ENCODE data around the gene LARP1.

LARP1 gene

GRCh38 chr5:154780128-154780527, 25.0 kb downstream of the LARP1 start:
- WGBS (ENCODE audit: extremely low coverage, insufficient coverage, insufficient read length): no CpG with 5 or more reads among the region's 1 CpG
- H2BK120ac ChIP-seq (ENCODE audit: insufficient read depth, low read length, poor library complexity): no peak overlapping the region

GRCh38 chr5:154782326-154782725, 27.1 kb downstream of the LARP1 start:
- no CpG with 5 or more reads among the region's 4 CpGs for WGBS (ENCODE audit: extremely low coverage, insufficient coverage, insufficient read length)
- H3K4me3 ChIP-seq (ENCODE audit: low read depth, low read length): no peak overlapping the region
- peaks cover 0 to 5% of the 10 kb centered on the region in 2 experiments for H3K36me3 ChIP-seq (ENCODE audit: control insufficient read depth in 1 of 2, insufficient read depth in 2 of 2, low read length in 2 of 2)
- no peaks in the 10 kb centered on the region for H3K27me3 ChIP-seq (ENCODE audit: insufficient read depth, low read length)
- no peak overlapping the region for H2BK12ac ChIP-seq (ENCODE audit: low read length)
- H3K4ac ChIP-seq (ENCODE audit: low read depth, low read length): peak overlapping the region; percentile 66
- peaks cover 2% of the 10 kb centered on the region for H3K9me3 ChIP-seq (ENCODE audit: insufficient read depth, low read depth, low read length)
- no peaks in the 10 kb centered on the region for H3K79me1 ChIP-seq (ENCODE audit: low read length)
- no peak overlapping the region for H2AFZ ChIP-seq (ENCODE audit: insufficient read depth, low read length, poor library complexity)
- H4K8ac ChIP-seq (ENCODE audit: low read depth, low read length): no peak overlapping the region
- H3K9ac ChIP-seq (ENCODE audit: low read length): no peak overlapping the region
- H3K27ac ChIP-seq (ENCODE audit: low read depth, low read length): no peak overlapping the region
- H3K4me1 ChIP-seq (ENCODE audit: control insufficient read depth in 1 of 2, insufficient read depth in 2 of 2, low read length in 2 of 2): peaks cover 15 to 26% of the 10 kb centered on the region in 2 experiments
- H3K79me2 ChIP-seq (ENCODE audit: control insufficient read depth, insufficient read depth, low read length, poor library complexity): peaks cover 40% of the 10 kb centered on the region
- no peak overlapping the region for H3K18ac ChIP-seq (ENCODE audit: low read length)
- H3K23ac ChIP-seq (ENCODE audit: low read length): no peak overlapping the region
- H2BK120ac ChIP-seq (ENCODE audit: insufficient read depth, low read length, poor library complexity): no peak overlapping the region
- H3K14ac ChIP-seq (ENCODE audit: low read length): no peak overlapping the region
- no peak overlapping the region for H2AK5ac ChIP-seq (ENCODE audit: low read length)
- DNase-seq: no peak
- H2BK5ac ChIP-seq (ENCODE audit: low read depth, low read length, poor library complexity): no peak overlapping the region
- H3K4me2 ChIP-seq (ENCODE audit: low read length): no peak overlapping the region
- no peak overlapping the region for H4K12ac ChIP-seq (ENCODE audit: low read depth, low read length)
- H4K91ac ChIP-seq (ENCODE audit: low read depth, low read length): no peak overlapping the region

More at GRCh38 chr5:154780128-154780527, 25.0 kb downstream of the LARP1 start:
- no peaks in the 10 kb centered on the region for H3K27me3 ChIP-seq (ENCODE audit: insufficient read depth, low read length)
- peak overlapping the region; percentile 11 for H3K18ac ChIP-seq (ENCODE audit: low read length)
- H2BK12ac ChIP-seq (ENCODE audit: low read length): no peak overlapping the region
- no peak overlapping the region for H3K4me3 ChIP-seq (ENCODE audit: low read depth, low read length)
- H3K9ac ChIP-seq (ENCODE audit: low read length): no peak overlapping the region
- H3K36me3 ChIP-seq (ENCODE audit: control insufficient read depth in 1 of 2, insufficient read depth in 2 of 2, low read length in 2 of 2): peaks cover 0 to 5% of the 10 kb centered on the region in 2 experiments
- H2BK5ac ChIP-seq (ENCODE audit: low read depth, low read length, poor library complexity): no peak overlapping the region
- no peak overlapping the region for H3K4me2 ChIP-seq (ENCODE audit: low read length)
- peaks cover 39% of the 10 kb centered on the region for H3K79me2 ChIP-seq (ENCODE audit: control insufficient read depth, insufficient read depth, low read length, poor library complexity)
- no peaks in the 10 kb centered on the region for H3K79me1 ChIP-seq (ENCODE audit: low read length)
- H3K9me3 ChIP-seq (ENCODE audit: insufficient read depth, low read depth, low read length): peaks cover 2% of the 10 kb centered on the region
- no peak for DNase-seq
- H4K12ac ChIP-seq (ENCODE audit: low read depth, low read length): no peak overlapping the region
- H3K27ac ChIP-seq (ENCODE audit: low read depth, low read length): no peak overlapping the region
- H3K23ac ChIP-seq (ENCODE audit: low read length): no peak overlapping the region
- peaks cover 13 to 19% of the 10 kb centered on the region in 2 experiments for H3K4me1 ChIP-seq (ENCODE audit: control insufficient read depth in 1 of 2, insufficient read depth in 2 of 2, low read length in 2 of 2)
- no peak overlapping the region for H4K8ac ChIP-seq (ENCODE audit: low read depth, low read length)
- no peak overlapping the region for H3K14ac ChIP-seq (ENCODE audit: low read length)
- H3K4ac ChIP-seq (ENCODE audit: low read depth, low read length): peak overlapping the region; percentile 98
- no peak overlapping the region for H2AFZ ChIP-seq (ENCODE audit: insufficient read depth, low read length, poor library complexity)
- H4K91ac ChIP-seq (ENCODE audit: low read depth, low read length): no peak overlapping the region
- no peak overlapping the region for H2AK5ac ChIP-seq (ENCODE audit: low read length)

GRCh38 chr5:154782812-154783592, 27.8 kb downstream of the LARP1 start:
- Histone ChIP-seq H3K4me3 (ENCODE audit: low read depth, low read length) (no peak overlapping the region), H3K27me3 (ENCODE audit: insufficient read depth, low read length) (no peaks in the 10 kb centered on the region), H3K36me3 (ENCODE audit: control insufficient read depth in 1 of 2, insufficient read depth in 2 of 2, low read length in 2 of 2) (peaks cover 0 to 5% of the 10 kb centered on the region in 2 experiments), H3K4ac (ENCODE audit: low read depth, low read length) (peak overlapping the region; percentile 66), H3K4me2 (ENCODE audit: low read length) (no peak overlapping the region), H3K4me1 (ENCODE audit: control insufficient read depth in 1 of 2, insufficient read depth in 2 of 2, low read length in 2 of 2) (peaks cover 15 to 26% of the 10 kb centered on the region in 2 experiments), H3K27ac (ENCODE audit: low read depth, low read length) (no peak overlapping the region), H3K9ac (ENCODE audit: low read length) (no peak overlapping the region), H3K14ac (ENCODE audit: low read length) (no peak overlapping the region), H3K79me1 (ENCODE audit: low read length) (no peaks in the 10 kb centered on the region), H2BK120ac (ENCODE audit: insufficient read depth, low read length, poor library complexity) (no peak overlapping the region), H3K23ac (ENCODE audit: low read length) (no peak overlapping the region), H3K79me2 (ENCODE audit: control insufficient read depth, insufficient read depth, low read length, poor library complexity) (peaks cover 46% of the 10 kb centered on the region), H2BK5ac (ENCODE audit: low read depth, low read length, poor library complexity) (no peak overlapping the region), H4K12ac (ENCODE audit: low read depth, low read length) (no peak overlapping the region), H4K91ac (ENCODE audit: low read depth, low read length) (no peak overlapping the region), H3K9me3 (ENCODE audit: insufficient read depth, low read depth, low read length) (peaks cover 2% of the 10 kb centered on the region), H2AFZ (ENCODE audit: insufficient read depth, low read length, poor library complexity) (no peak overlapping the region), H3K18ac (ENCODE audit: low read length) (no peak overlapping the region), H4K8ac (ENCODE audit: low read depth, low read length) (no peak overlapping the region), H2AK5ac (ENCODE audit: low read length) (no peak overlapping the region), H2BK12ac (ENCODE audit: low read length) (no peak overlapping the region)
- DNase-seq: no peak
- WGBS (ENCODE audit: extremely low coverage, insufficient coverage, insufficient read length): no CpG with 5 or more reads among the region's 1 CpG

GRCh38 chr5:154783774-154784460, 28.7 kb downstream of the LARP1 start:
- Histone ChIP-seq H3K4me2 (ENCODE audit: low read length) (no peak overlapping the region), H3K14ac (ENCODE audit: low read length) (no peak overlapping the region), H2AK5ac (ENCODE audit: low read length) (no peak overlapping the region), H2BK120ac (ENCODE audit: insufficient read depth, low read length, poor library complexity) (no peak overlapping the region), H2AFZ (ENCODE audit: insufficient read depth, low read length, poor library complexity) (no peak overlapping the region), H3K9me3 (ENCODE audit: insufficient read depth, low read depth, low read length) (peaks cover 2% of the 10 kb centered on the region), H2BK12ac (ENCODE audit: low read length) (no peak overlapping the region), H3K4ac (ENCODE audit: low read depth, low read length) (peak overlapping the region; percentile 65), H3K79me2 (ENCODE audit: control insufficient read depth, insufficient read depth, low read length, poor library complexity) (peaks cover 50% of the 10 kb centered on the region), H3K23ac (ENCODE audit: low read length) (no peak overlapping the region), H4K12ac (ENCODE audit: low read depth, low read length) (no peak overlapping the region), H3K36me3 (ENCODE audit: control insufficient read depth in 1 of 2, insufficient read depth in 2 of 2, low read length in 2 of 2) (peaks cover 0 to 6% of the 10 kb centered on the region in 2 experiments), H3K27ac (ENCODE audit: low read depth, low read length) (no peak overlapping the region), H3K9ac (ENCODE audit: low read length) (no peak overlapping the region), H4K91ac (ENCODE audit: low read depth, low read length) (no peak overlapping the region), H3K27me3 (ENCODE audit: insufficient read depth, low read length) (no peaks in the 10 kb centered on the region), H3K4me1 (ENCODE audit: control insufficient read depth in 1 of 2, insufficient read depth in 2 of 2, low read length in 2 of 2) (peaks cover 15 to 26% of the 10 kb centered on the region in 2 experiments), H4K8ac (ENCODE audit: low read depth, low read length) (no peak overlapping the region), H3K79me1 (ENCODE audit: low read length) (no peaks in the 10 kb centered on the region), H3K4me3 (ENCODE audit: low read depth, low read length) (no peak overlapping the region), H2BK5ac (ENCODE audit: low read depth, low read length, poor library complexity) (no peak overlapping the region), H3K18ac (ENCODE audit: low read length) (no peak overlapping the region)
- DNase-seq: no peak
- no CpG with 5 or more reads among the region's 11 CpGs for WGBS (ENCODE audit: extremely low coverage, insufficient coverage, insufficient read length)
